Measurements from ENCODE around the gene LRP1B.

GRCh38 chr2:140855471-140855870 lies 1275.3 kb downstream of the LRP1B start:
- TF ChIP-seq POLR2A (IDR thresholded peaks at IDR 0.05; ENCODE audit: low read depth) = no peak
- TF ChIP-seq CTCF (IDR thresholded peaks at IDR 0.05) = no peak

Measured in esophagus muscularis mucosa (tissue), 3 donors.